ENCODE measurements around the gene SGPP2.
"Not testable (repeated sequence)": the region's sequence is repeated elsewhere in the genome, so short reads cannot be mapped to it uniquely, and the experiment has no call there.

Gene SGPP2

GRCh38 chr2:222535477-222535876 is 111.1 kb downstream of the SGPP2 start:
- no peak for DNase-seq

- DNase-seq = no peak
Measured at GRCh38 chr2:222538535-222538934, 114.2 kb downstream of the SGPP2 start.

- DNase-seq = no peak
Measured at GRCh38 chr2:222544661-222545060, 120.3 kb downstream of the SGPP2 start.

- no peak for DNase-seq
Measured at GRCh38 chr2:222545823-222546795, 121.8 kb downstream of the SGPP2 start.

GRCh38 chr2:222547083-222547482 is 122.7 kb downstream of the SGPP2 start:
- no peak for DNase-seq

GRCh38 chr2:222548992-222549391 is 124.6 kb downstream of the SGPP2 start:
- DNase-seq = peak; percentile 18

- no peak for DNase-seq
Measured at GRCh38 chr2:222554517-222554916, 130.2 kb downstream of the SGPP2 start.

GRCh38 chr2:222561151-222561550 is 136.8 kb downstream of the SGPP2 start:
- DNase-seq = no peak

- peak; percentile 52 for DNase-seq
Measured at GRCh38 chr2:222561817-222562645, 137.7 kb downstream of the SGPP2 start.

- DNase-seq = no peak
Measured at GRCh38 chr2:222563106-222563718, 138.9 kb downstream of the SGPP2 start.

- no peak for DNase-seq
Measured at GRCh38 chr2:222563936-222564335, 139.6 kb downstream of the SGPP2 start.

GRCh38 chr2:222566229-222566628 is 141.9 kb downstream of the SGPP2 start:
- DNase-seq = no peak

GRCh38 chr2:222568865-222569264 is 144.5 kb downstream of the SGPP2 start:
- no peak for DNase-seq

- DNase-seq = no peak
Measured at GRCh38 chr2:222569826-222570225, 145.5 kb downstream of the SGPP2 start.

GRCh38 chr2:222572264-222572721 is 147.9 kb downstream of the SGPP2 start:
- DNase-seq = no peak

GRCh38 chr2:222572751-222573174 is 148.4 kb downstream of the SGPP2 start:
- peak; percentile 16 for DNase-seq

GRCh38 chr2:222575618-222576017 is 151.3 kb downstream of the SGPP2 start:
- no peak for DNase-seq

- no peak for DNase-seq
Measured at GRCh38 chr2:222576171-222577081, 152.1 kb downstream of the SGPP2 start.

GRCh38 chr2:222577341-222577740 is 153.0 kb downstream of the SGPP2 start:
- no peak for DNase-seq

- no peak for DNase-seq
Measured at GRCh38 chr2:222582928-222583327, 158.6 kb downstream of the SGPP2 start.

GRCh38 chr2:222584589-222584988 is 160.2 kb downstream of the SGPP2 start:
- DNase-seq = not testable (repeated sequence)

GRCh38 chr2:222591661-222592060 is 167.3 kb downstream of the SGPP2 start:
- no peak for DNase-seq
